H1 (cell line): Measurements from ENCODE around the gene TRIM24. TPM values are rescaled to one million over a fixed set of nuclear protein-coding genes. Genes with fewer than 3 reads are reported as not detected.

Experiments
- CTCF ChIA-PET: fragments of 300-600 bp; sonication (Branson Sonifier 250); formaldehyde crosslinking; loops from one replicate; lab custom pipeline; 2021; ENCODE audit not compliant: partially characterized antibody; lab: Charles Lee
- POLR2A ChIA-PET: fragments of 300-600 bp; sonication (Branson Sonifier 250); formaldehyde crosslinking; loops from one replicate; lab custom pipeline; 2021; ENCODE audit warnings: inconsistent platforms; ENCODE audit not compliant: partially characterized antibody; lab: Charles Lee
- DNase-seq, 2 experiments: peaks; one replicate each; pipeline versions ENCODE4 v3.0.0 to v3.0.0-alpha.2; 2010 to 2022; ENCODE audit warnings: low spot score in 2 of 2, low read depth in 1 of 2, mixed read lengths in 1 of 2
- FAIRE-seq: peaks from 2 replicates; lab custom pipeline; 2011; peaks lifted over from hg19 to GRCh38; lab: Jason Lieb, UNC
- H2AFZ ChIP-seq: 2 replicates; pipeline ENCODE4 v1.8.1; 2012; ENCODE audit warnings: low read length, inconsistent platforms
- H2AK5ac ChIP-seq: 2 replicates; pipeline ENCODE4 v1.6.1; 2013; ENCODE audit warnings: low read depth, low read length
- H2BK120ac ChIP-seq: replicated peaks from 2 replicates; pipeline ENCODE3; 2013; ENCODE audit warnings: low read depth, low read length, inconsistent platforms
- H2BK12ac ChIP-seq: 2 replicates; pipeline ENCODE4 v1.6.1; 2013; ENCODE audit warnings: low read depth, low read length
- H2BK15ac ChIP-seq: 2 replicates; pipeline ENCODE4 v1.6.1; 2013; ENCODE audit warnings: low read length
- H2BK20ac ChIP-seq: 2 replicates; pipeline ENCODE4 v1.6.1; 2013; ENCODE audit warnings: low read length
- H2BK5ac ChIP-seq: 2 replicates; pipeline ENCODE4 v1.6.1; 2013; ENCODE audit warnings: low read depth, low read length
- H3K14ac ChIP-seq: 2 replicates; pipeline ENCODE4 v1.6.1; 2013; ENCODE audit warnings: inconsistent platforms; ENCODE audit not compliant: insufficient read length
- H3K18ac ChIP-seq: 2 replicates; pipeline ENCODE4 v1.6.1; 2013; ENCODE audit warnings: low read length; ENCODE audit errors: extremely low read depth
- H3K23ac ChIP-seq: 2 replicates; pipeline ENCODE4 v1.6.1; 2013; ENCODE audit warnings: inconsistent platforms; ENCODE audit not compliant: insufficient read length
- H3K23me2 ChIP-seq: 2 replicates; pipeline ENCODE4 v1.6.1; 2013; ENCODE audit warnings: low read depth, low read length
- H3K27ac ChIP-seq: 2 replicates; pipeline ENCODE4 v1.6.1; 2011; ENCODE audit warnings: low read depth, low read length, inconsistent platforms
- H3K27me3 ChIP-seq, 4 experiments: replicated peaks in 1 of 4; 1 replicate in 1 of 4; 2 replicates in 3 of 4; pipeline versions ENCODE4 v1.6.1 to v1.8.1; 2011 to 2013; ENCODE audit warnings: low read length in 3 of 4, mild to moderate bottlenecking in 3 of 4, inconsistent platforms in 2 of 4, mixed read lengths in 2 of 4, moderate library complexity in 1 of 4; ENCODE audit not compliant: control insufficient read depth in 3 of 4, insufficient read depth in 3 of 4; ENCODE audit errors: extremely low read depth in 1 of 4
- H3K36me3 ChIP-seq, 4 experiments: 2 replicates each; pipeline versions ENCODE4 v1.6.1 to v1.8.1; 2011 to 2013; ENCODE audit warnings: mild to moderate bottlenecking in 4 of 4, low read length in 3 of 4, moderate library complexity in 2 of 4, control low read depth in 1 of 4, inconsistent platforms in 1 of 4; ENCODE audit not compliant: insufficient read depth in 4 of 4, control insufficient read depth in 2 of 4
- H3K4ac ChIP-seq: replicated peaks from 2 replicates; pipeline ENCODE3; 2013; ENCODE audit warnings: low read length, low read depth, mixed read lengths, inconsistent platforms; ENCODE audit not compliant: insufficient read length
- H3K4me1 ChIP-seq, 4 experiments: replicated peaks in 1 of 4; 1 replicate in 1 of 4; 2 replicates in 3 of 4; pipeline versions ENCODE4 v1.6.1 to v1.8.1; 2011 to 2013; ENCODE audit warnings: low read length in 3 of 4, inconsistent platforms in 2 of 4, mixed read lengths in 1 of 4; ENCODE audit not compliant: insufficient read depth in 4 of 4, control insufficient read depth in 3 of 4
- H3K4me2 ChIP-seq, 2 experiments: 2 replicates each; pipeline versions ENCODE4 v1.6.1 to v1.8.1; 2011 to 2013; ENCODE audit warnings: low read depth in 2 of 2, low read length in 2 of 2, control low read depth in 1 of 2, inconsistent platforms in 1 of 2, mild to moderate bottlenecking in 1 of 2; ENCODE audit not compliant: insufficient read depth in 1 of 2
- H3K4me3 ChIP-seq, 4 experiments: fragments of 200-600, 300-600 bp in 1 of 4; sonication (generic), shearing (Covaris generic), sonication (Bioruptor Twin) in 1 of 4; 2 replicates each; pipeline versions ENCODE4 v1.5.1 to v1.8.1; 2011 to 2016; ENCODE audit warnings: low read length in 4 of 4, low read depth in 3 of 4, control low read depth in 2 of 4, inconsistent platforms in 2 of 4, mild to moderate bottlenecking in 2 of 4, mixed read lengths in 1 of 4, moderate library complexity in 1 of 4; ENCODE audit not compliant: insufficient read depth in 2 of 4; ENCODE audit errors: extremely low read depth in 1 of 4
- H3K56ac ChIP-seq: replicated peaks from 2 replicates; pipeline ENCODE3; 2013; ENCODE audit warnings: low read depth, mild to moderate bottlenecking, mixed read lengths, low read length, inconsistent platforms; ENCODE audit not compliant: insufficient read length
- H3K79me1 ChIP-seq: 2 replicates; pipeline ENCODE4 v1.6.1; 2013; ENCODE audit warnings: low read depth, low read length, control low read depth
- H3K79me2 ChIP-seq, 2 experiments: 2 replicates each; pipeline versions ENCODE4 v1.6.1 to v1.8.1; 2012 to 2013; ENCODE audit warnings: low read length in 2 of 2, mild to moderate bottlenecking in 2 of 2, inconsistent platforms in 1 of 2; ENCODE audit not compliant: insufficient read depth in 2 of 2, control insufficient read depth in 1 of 2
- H3K9ac ChIP-seq, 4 experiments: replicated peaks in 1 of 4; 1 replicate in 1 of 4; 2 replicates in 3 of 4; pipeline versions ENCODE4 v1.6.1 to v1.8.1; 2011 to 2013; ENCODE audit warnings: low read depth in 3 of 4, low read length in 3 of 4, control low read depth in 2 of 4, mild to moderate bottlenecking in 2 of 4, moderate library complexity in 2 of 4, inconsistent platforms in 1 of 4; ENCODE audit errors: extremely low read depth in 1 of 4
- H3K9me3 ChIP-seq, 2 experiments: 2 replicates each; pipeline versions ENCODE4 v1.6.1 to v1.8.1; 2012 to 2013; ENCODE audit warnings: mild to moderate bottlenecking in 2 of 2, moderate library complexity in 2 of 2, control low read depth in 1 of 2, inconsistent platforms in 1 of 2, low read depth in 1 of 2, low read length in 1 of 2, mixed read lengths in 1 of 2; ENCODE audit not compliant: insufficient read depth in 2 of 2
- H4K20me1 ChIP-seq, 2 experiments: replicated peaks in 1 of 2; 2 replicates each; pipeline versions ENCODE3 to v1.8.1; 2011 to 2013; ENCODE audit warnings: inconsistent platforms in 2 of 2, low read length in 2 of 2, mild to moderate bottlenecking in 1 of 2; ENCODE audit not compliant: insufficient read depth in 2 of 2, control insufficient read depth in 1 of 2
- H4K5ac ChIP-seq: 2 replicates; pipeline ENCODE4 v1.6.1; 2013; ENCODE audit warnings: low read length, low read depth, mixed read lengths, inconsistent platforms; ENCODE audit not compliant: insufficient read length
- H4K8ac ChIP-seq: 2 replicates; pipeline ENCODE4 v1.8.0; 2013; ENCODE audit warnings: mild to moderate bottlenecking, moderate library complexity, low read length, inconsistent platforms; ENCODE audit not compliant: insufficient read depth; ENCODE audit errors: extremely low read depth
- H4K91ac ChIP-seq: replicated peaks from 2 replicates; pipeline ENCODE3; 2013; ENCODE audit warnings: low read length, mixed read lengths, inconsistent platforms; ENCODE audit not compliant: insufficient read length
- CREB1 ChIP-seq: IDR thresholded peaks from 2 replicates; pipeline ENCODE4 v1.6.1; 2012; ENCODE audit warnings: inconsistent platforms
- FOSL1 ChIP-seq: IDR thresholded peaks from 2 replicates; pipeline ENCODE4 v1.6.1; 2011; ENCODE audit warnings: mild to moderate bottlenecking, low read depth, low read length, moderate library complexity; ENCODE audit not compliant: insufficient read depth
- GABPA ChIP-seq: IDR thresholded peaks from 2 replicates; pipeline ENCODE4 v1.6.1; 2011; ENCODE audit warnings: mild to moderate bottlenecking, low read length, moderate library complexity, borderline replicate concordance; ENCODE audit not compliant: insufficient read depth
- HDAC6 ChIP-seq: IDR thresholded peaks from one replicate; pipeline ENCODE4 v1.7.1; 2012; ENCODE audit warnings: low read depth, mild to moderate bottlenecking, inconsistent platforms, low read length, moderate library complexity
- MAFK ChIP-seq: IDR thresholded peaks from 2 replicates; pipeline ENCODE4 v1.6.1; 2012; ENCODE audit warnings: low read depth, mild to moderate bottlenecking, improper control_type of control experiment, low read length
- NANOG ChIP-seq: IDR thresholded peaks from 2 replicates; pipeline ENCODE4 v1.6.1; 2011; ENCODE audit warnings: low read length, low read depth, mild to moderate bottlenecking, inconsistent platforms; ENCODE audit not compliant: insufficient read depth, poor library complexity, severe bottlenecking
- RAD21 ChIP-seq, 2 experiments: IDR thresholded peaks in 1 of 2; conservative IDR thresholded peaks in 1 of 2; 2 replicates each; pipeline ENCODE4 v1.6.1; 2011; ENCODE audit warnings: low read depth in 2 of 2, low read length in 2 of 2, improper control_type of control experiment in 1 of 2, inconsistent platforms in 1 of 2, mild to moderate bottlenecking in 1 of 2, moderate library complexity in 1 of 2
- WGBS, 2 experiments: shearing (Covaris generic) in 1 of 2; methylation state at CpG; one replicate each; pipeline versions ENCODE4 v1.1.6 to v1.1.7; 2013 to 2015; ENCODE audit warnings: low lambda C conversion rate in 2 of 2, mixed read lengths in 2 of 2, inconsistent platforms in 1 of 2, low coverage in 1 of 2, missing lambda C conversion rate in 1 of 2; ENCODE audit not compliant: insufficient replicate concordance in 2 of 2, insufficient coverage in 1 of 2, insufficient read length in 1 of 2; ENCODE audit errors: extremely low coverage in 1 of 2, missing lambda C conversion rate in 1 of 2; 5-methylcytosine and 5-hydroxymethylcytosine counted together
- polyA plus RNA-seq, 7 experiments: library from polyadenylated mRNA; depleted of rRNA in 3 of 7; stranded (reverse) in 5 of 7; unstranded in 2 of 7; fragments of >200 nt in 5 of 7; fragments of 200-250 nt in 2 of 7; gene quantifications; 1 replicate in 5 of 7; 2 replicates in 1 of 7; 4 replicates in 1 of 7; pipeline versions ENCODE4 v1.2.1 to v1.2.3, GENCODE V29; 2011 to 2013; ENCODE audit warnings: missing spikeins in 2 of 7, mixed read lengths in 2 of 7
- total RNA-seq: library from RNA; stranded (reverse); fragmentation: NEBNext Ultra II Directional; extraction: Animal tissue kit (Norgen Biotek cat#: 25700); gene quantifications from 2 replicates; pipeline ENCODE4 v1.2.1, GENCODE V29; 2021
- TF ChIP-seq, protein P1 (sequence below): IDR thresholded peaks from 2 replicates; pipeline ENCODE4 v1.6.1; 2011; ENCODE audit warnings: low read length, improper control_type of control experiment

Gene TRIM24
- total and polyA plus RNA-seq, 2 of the 8 experiments (the other 6 are each of a cell fraction or from before 2014, with no cell fraction given), result 67.6 to 149 TPM

DNA sequence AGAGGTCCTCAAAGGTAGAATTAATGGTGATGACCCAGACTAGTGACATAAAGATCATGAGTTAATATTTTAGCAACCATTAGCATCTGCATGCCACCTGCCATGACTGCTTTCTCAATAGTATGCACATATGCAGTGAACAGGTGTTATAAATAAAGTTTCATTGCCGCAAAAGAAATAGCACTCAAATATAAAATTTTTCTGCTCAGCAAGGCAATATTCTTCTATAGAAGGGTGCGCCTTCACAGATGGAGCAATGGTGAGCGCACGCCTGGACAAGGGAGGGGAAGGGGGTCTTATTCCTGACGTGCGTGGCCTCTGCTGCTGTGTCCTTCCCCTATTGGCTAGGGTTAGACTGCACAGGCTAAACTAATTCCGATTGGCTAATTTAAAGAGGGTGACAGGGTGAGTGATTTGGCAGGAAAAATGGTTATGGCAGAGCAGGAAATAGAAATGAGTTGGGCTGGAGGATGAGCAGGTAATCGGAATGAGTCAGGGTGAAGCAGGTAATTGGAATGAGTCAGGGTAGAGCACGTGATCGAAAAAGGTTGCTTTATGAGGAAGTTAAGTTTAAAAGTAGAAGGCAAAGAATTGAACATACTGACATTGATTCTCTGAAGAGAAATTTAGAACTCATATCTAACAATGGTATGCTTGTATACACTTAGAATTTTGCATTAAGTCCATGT, 24.7 kb upstream of the TRIM24 start:
- Histone ChIP-seq H2BK120ac (peak overlapping the region; percentile 94), H3K36me3 (peaks cover 0 to 11% (median 0%) of the 10 kb centered on the region in 4 experiments; a peak in 2 of 8 replicates)

More for the DNA sequence above, 24.7 kb upstream of the TRIM24 start:
- H3K23me2 ChIP-seq, result no peaks in the 10 kb centered on the region; the same call in 1 of the 2 replicates
- H2AK5ac ChIP-seq, result no peak overlapping the region
- TF ChIP-seq NANOG (no peak), GABPA (no peak), RAD21 (IDR thresholded peaks at IDR 0.05 in 1 of 2, conservative IDR thresholded peaks at IDR 0.05 in 1 of 2; ENCODE audit: low read depth in 2 of 2, low read length in 2 of 2) (no peak), CREB1 (no peak), FOSL1 (no peak), HDAC6 (no peak), MAFK (no peak)
- TF ChIP-seq, protein P1, sequence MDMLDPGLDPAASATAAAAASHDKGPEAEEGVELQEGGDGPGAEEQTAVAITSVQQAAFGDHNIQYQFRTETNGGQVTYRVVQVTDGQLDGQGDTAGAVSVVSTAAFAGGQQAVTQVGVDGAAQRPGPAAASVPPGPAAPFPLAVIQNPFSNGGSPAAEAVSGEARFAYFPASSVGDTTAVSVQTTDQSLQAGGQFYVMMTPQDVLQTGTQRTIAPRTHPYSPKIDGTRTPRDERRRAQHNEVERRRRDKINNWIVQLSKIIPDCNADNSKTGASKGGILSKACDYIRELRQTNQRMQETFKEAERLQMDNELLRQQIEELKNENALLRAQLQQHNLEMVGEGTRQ, result no peak
- no peak overlapping the region for H2AFZ ChIP-seq
- H4K20me1 ChIP-seq, result no peaks in the 10 kb centered on the region
- H3K27ac ChIP-seq, result no peak overlapping the region
- H3K79me1 ChIP-seq, result no peaks in the 10 kb centered on the region
- H2BK5ac ChIP-seq, result peak overlapping the region; percentile 79; the same call in 1 of the 2 replicates
- H3K23ac ChIP-seq, result no peak overlapping the region
- no peak overlapping the region for H3K56ac ChIP-seq
- peaks cover 16 to 19% of the 10 kb centered on the region in 2 experiments for H3K9me3 ChIP-seq
- peak overlapping the region in 1 of 2 experiments; percentile 47; a peak in 2 of 4 replicates for H3K4me2 ChIP-seq
- H3K14ac ChIP-seq, result no peak overlapping the region
- H3K9ac ChIP-seq, result no peak overlapping the region
- H3K4ac ChIP-seq, result no peak overlapping the region
- ChIA-PET POLR2A (no interaction called here), CTCF (no interaction called here)
- 86% methylated on average over 10 of the region's 10 CpGs; no CpG with 5 or more reads in 1 of the 2 experiments for WGBS, 2 experiments
- peaks cover 0 to 16% (median 6%) of the 10 kb centered on the region in 4 experiments; a peak in 5 of 7 replicates for H3K4me1 ChIP-seq
- H3K4me3 ChIP-seq, result peak overlapping the region in 1 of 4 experiments; percentile 38; a peak in 1 of 8 replicates
- H3K18ac ChIP-seq, result no peak overlapping the region; the same call in 1 of the 2 replicates
- DNase-seq (no peak), FAIRE-seq (no peak)
- no peaks in the 10 kb centered on the region for H3K27me3 ChIP-seq
- peak overlapping the region; percentile 29 for H4K5ac ChIP-seq
- H2BK12ac ChIP-seq, result peak overlapping the region; percentile 45
- no peak overlapping the region for H2BK15ac ChIP-seq
- no peaks in the 10 kb centered on the region for H3K79me2 ChIP-seq
- no peak overlapping the region for H4K91ac ChIP-seq
- no peak overlapping the region for H4K8ac ChIP-seq
- H2BK20ac ChIP-seq, result peak overlapping the region; percentile 88; the same call in 1 of the 2 replicates
